HG03025 (cell line): ENCODE results near the gene CDC20B.
"Not testable (repeated sequence)": the region's sequence is repeated elsewhere in the genome, so short reads cannot be mapped to it uniquely, and the experiment has no call there.

Experiments
- ATAC-seq: cut with Tn5 transposase; IDR thresholded peaks from one replicate; pipeline ENCODE4 v1.9.1; 2021; ENCODE audit warnings: mild to moderate bottlenecking, moderate library complexity; ENCODE audit not compliant: unreplicated experiment, low FRiP score

CDC20B gene

GRCh38 chr5:55105976-55106375 is 67.0 kb downstream of the CDC20B start:
- ATAC-seq: not testable (repeated sequence)

DNA sequence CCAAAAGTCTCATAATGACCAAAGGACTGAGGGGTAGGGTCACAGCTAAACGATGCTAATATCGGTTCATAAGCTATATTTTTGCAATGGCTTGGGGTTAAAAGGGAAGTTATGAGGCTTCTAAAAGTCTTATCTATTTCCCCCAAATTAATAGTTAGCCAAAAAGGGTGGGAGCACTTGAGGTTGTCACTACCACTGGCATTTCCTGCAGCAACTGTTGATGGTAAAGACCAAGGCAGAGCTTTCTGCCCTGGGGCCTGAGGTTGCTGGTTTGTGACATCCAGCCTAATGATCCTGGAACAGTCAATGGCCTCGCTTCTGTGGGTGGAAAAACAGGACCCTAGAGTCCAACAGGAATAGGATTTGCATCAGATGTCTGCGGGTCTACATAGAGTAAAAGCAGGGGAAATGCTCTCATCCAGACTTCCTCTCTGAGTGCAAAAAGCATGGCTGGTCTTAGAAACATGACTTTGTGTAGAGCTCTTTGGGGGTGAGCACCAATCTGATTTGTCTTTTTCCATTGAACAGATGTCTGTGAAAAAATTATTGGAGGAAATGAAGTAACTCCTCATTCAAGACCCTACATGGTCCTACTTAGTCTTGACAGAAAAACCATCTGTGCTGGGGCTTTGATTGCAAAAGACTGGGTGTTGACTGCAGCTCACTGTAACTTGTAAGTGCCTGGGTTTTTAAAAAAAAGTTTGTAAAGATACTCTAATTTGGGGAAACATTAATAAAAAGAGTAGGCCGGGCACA is 67.9 kb downstream of the CDC20B start:
- ATAC-seq: no peak

DNA sequence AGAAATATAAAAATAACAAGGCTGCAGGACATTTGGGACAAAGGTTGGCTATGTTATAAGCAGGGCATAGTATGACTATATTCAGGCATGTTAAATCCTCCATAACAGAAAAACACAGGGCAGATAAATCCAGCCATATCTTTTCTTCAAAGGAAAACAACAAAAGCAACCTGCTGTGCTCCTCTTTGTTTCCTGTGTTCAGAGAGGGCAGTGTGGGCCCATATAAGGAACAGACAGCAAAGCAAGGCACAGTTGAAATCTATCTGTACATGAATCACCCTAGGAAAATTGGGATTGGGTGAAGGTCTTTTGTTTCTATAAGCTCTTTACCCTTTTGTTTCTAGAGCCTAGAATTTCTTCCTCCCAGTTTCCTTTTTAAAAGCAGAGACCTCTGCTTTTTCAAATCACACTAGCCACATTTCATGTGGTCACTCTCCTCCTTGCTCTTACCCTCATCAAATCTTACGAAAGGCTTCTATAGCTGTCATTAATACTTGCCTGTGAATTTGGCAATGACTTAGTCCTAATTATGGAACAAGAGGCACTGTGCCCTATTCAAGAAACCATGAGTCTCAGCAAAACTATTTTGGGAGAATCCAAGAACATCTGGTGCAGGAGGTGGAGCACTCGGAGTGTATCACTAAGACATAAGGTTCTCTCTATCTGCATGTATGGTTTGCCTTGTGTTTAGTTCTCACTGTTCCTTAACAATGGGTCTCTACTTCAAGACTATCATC is 68.8 kb downstream of the CDC20B start:
- no peak for ATAC-seq

- ATAC-seq: no peak
These were observed 70.6 kb downstream of the CDC20B start, which contains the start of gene GZMA for GRCh38 chr5:55102348-55102747. GZMA (plus strand) TSS chr5:55102646; CDS start chr5:55102683, 37 bp downstream.

DNA sequence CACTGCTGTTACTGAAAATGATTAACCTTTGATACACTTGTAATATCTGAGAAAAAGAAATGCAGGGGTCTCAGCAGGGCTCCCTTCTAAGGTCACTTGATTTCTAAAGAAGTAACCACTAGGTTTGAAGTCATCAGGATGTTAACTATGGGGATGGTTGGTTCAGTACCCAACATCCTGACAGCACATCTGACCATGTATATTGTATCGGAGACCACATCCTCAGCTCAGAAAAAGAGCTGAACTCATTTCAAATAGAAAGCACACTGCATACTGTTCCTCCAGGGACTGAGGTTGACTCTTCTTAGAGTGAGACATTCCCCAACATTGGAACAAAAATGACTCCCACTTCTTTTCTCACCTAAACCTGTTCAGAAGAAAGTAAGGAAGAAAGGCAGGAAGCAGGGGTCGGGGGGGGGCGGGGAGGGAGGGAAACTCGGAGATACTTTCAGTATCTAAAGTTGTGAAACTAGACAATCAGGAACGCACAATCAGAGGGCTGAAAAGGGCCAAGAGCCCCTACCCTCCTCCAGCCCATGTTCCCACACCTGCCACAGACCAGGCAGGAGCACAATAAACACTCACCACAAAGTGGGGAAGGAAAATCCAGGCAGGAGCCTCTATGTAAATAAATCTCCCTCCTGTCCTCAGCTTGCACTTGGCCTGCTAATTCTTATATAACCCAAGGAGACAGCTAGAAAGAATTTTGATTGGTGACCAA is 71.3 kb downstream of the CDC20B start:
- no peak for ATAC-seq

- not testable (repeated sequence) for ATAC-seq
These were observed 71.8 kb downstream of the CDC20B start for GRCh38 chr5:55101148-55101547.

GRCh38 chr5:55096861-55097260 is 76.1 kb downstream of the CDC20B start:
- ATAC-seq: no peak

DNA sequence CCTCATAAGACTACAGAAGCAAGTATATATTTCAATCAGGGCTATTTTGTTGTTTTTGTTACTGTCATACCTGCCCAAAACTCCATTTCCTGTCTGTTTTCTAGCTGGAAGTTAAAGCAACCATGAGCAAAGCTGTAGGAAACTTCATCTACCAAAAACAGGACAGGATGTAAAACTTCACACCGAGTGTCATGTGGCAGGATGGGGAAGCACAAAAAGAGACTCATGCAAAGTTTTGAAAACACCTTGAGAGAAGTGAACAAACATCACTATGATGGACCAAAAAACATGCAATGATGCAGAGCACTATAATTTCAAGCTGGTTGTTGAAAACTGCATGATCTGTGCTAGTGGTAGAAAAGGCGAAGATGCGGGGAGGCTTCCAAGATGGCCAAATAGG is 76.8 kb downstream of the CDC20B start:
- no peak for ATAC-seq

- ATAC-seq: not testable (repeated sequence)
These were observed 82.0 kb downstream of the CDC20B start for GRCh38 chr5:55091011-55091410.

GRCh38 chr5:55089301-55089700 is 83.7 kb downstream of the CDC20B start:
- not testable (repeated sequence) for ATAC-seq

DNA sequence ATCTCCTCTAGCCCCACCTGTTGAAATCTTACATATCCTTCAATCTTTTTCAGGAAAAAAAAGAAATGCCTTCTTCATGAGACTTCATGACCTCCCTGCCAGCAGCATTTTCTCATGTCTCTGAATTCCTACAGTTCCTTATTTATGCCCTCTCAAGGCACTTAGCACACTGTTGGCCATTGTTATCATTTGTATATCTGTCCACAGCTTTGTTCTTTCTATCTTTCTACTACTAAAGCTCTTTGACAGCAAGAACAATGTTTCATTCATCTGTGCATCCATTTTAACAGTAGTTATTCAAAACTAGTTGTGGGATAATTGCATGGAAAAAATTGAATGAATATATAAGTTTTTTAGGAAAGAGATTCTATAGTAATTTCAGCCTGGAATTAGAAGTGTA is 91.4 kb downstream of the CDC20B start:
- no peak for ATAC-seq

- no peak for ATAC-seq
These were observed 99.8 kb downstream of the CDC20B start for GRCh38 chr5:55073211-55073610.

DNA sequence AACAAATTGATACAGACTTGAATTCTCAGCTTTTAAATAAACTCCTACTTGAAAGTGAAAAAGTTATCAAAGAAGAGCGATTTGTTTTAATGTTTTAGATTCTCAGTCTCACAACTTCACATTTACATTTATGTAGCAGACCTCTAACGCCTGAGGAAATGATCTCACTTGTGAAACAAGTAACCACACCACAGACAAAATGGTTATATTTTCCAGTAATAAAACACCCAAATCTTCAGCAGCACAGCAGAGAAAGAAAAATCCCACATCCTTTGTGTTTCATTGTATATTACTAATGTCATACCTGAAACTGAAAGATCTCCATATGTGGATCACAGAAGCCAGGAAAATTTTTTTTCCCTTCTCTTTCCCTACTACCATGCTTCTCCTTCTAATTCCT is 100.3 kb downstream of the CDC20B start:
- ATAC-seq: no peak

- ATAC-seq: no peak
These were observed 101.6 kb downstream of the CDC20B start for GRCh38 chr5:55071413-55071812.

- ATAC-seq: no peak
These were observed 102.0 kb downstream of the CDC20B start for GRCh38 chr5:55070968-55071367.

GRCh38 chr5:55066277-55066676 is 106.7 kb downstream of the CDC20B start:
- ATAC-seq: no peak

DNA sequence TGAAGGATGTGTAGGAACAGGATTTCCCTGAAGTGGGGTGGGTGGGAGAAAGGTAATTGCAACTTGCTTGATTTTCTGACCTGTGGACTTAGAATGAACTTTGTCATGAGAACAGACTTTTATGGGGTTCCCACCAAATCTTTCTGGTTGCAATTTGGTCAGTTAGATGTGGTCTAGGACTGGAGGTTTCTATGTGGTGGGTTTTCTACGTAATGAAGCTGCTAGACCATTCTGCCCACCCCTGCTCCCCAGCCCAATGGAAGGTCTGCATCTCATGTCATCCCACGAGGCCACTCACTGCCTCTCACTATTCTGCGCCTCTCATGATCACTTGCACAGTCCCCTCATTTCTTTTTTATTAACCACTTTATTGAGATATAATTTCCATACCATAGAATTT is 108.5 kb downstream of the CDC20B start:
- ATAC-seq: no peak

- no peak for ATAC-seq
These were observed 109.1 kb downstream of the CDC20B start for GRCh38 chr5:55063899-55064298.

DNA sequence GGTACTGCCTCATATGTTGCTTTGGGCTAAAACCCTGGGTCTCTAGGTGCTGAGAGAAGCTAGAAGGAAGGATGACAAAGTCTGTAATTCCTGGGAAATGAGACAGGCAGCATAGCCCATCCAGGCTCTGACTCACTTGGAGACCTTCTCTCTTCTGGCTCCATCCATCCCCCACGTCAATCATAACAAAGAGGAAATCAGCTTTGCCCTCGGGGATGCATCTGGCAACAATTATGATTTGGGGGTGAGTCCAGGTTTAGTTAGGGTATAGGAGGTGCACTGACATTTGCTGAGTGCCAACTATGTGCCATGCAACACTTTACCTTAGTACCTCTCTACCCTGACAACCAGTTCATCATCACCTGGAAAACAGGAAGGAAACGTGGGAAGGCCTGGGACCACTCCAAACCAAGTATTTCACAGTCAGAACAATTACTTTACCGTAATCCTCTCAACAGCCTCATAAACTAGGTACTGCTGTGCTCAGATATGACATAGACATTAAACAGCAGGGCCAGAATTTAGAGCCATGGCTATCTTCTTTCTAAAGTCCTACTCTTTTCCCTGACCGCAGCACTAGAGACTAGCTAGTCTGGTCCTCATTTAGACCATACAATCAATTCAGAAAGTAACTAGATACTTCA is 109.6 kb downstream of the CDC20B start:
- ATAC-seq: no peak
